Neural progenitor cell (in vitro differentiated cells): ENCODE results near the gene P4HA2. TPM values are rescaled to one million over a fixed set of nuclear protein-coding genes. Genes with fewer than 3 reads are reported as not detected.

ENCODE experiments used
- DNase-seq: peaks from one replicate; pipeline ENCODE4 v3.0.0-alpha.2; 2016; ENCODE audit warnings: low spot score
- H2AFZ ChIP-seq: fragments of 200-600 bp; sonication (generic); replicated peaks from 2 replicates; pipeline ENCODE4 v1.6.1; 2016; ENCODE audit warnings: antibody characterized with exemption
- H3F3A ChIP-seq: fragments of 200-600 bp; sonication (generic); 2 replicates; pipeline ENCODE4 v1.6.1; 2016; ENCODE audit warnings: antibody characterized with exemption, low read depth
- H3K27ac ChIP-seq: fragments of 200-600 bp; sonication (generic); 2 replicates; pipeline ENCODE4 v1.5.1; 2016; ENCODE audit warnings: mild to moderate bottlenecking
- H3K27me3 ChIP-seq: fragments of 200-600 bp; sonication (generic); 2 replicates; pipeline ENCODE4 v1.6.1; 2016; ENCODE audit warnings: mild to moderate bottlenecking, moderate library complexity
- H3K36me3 ChIP-seq: fragments of 200-600 bp; sonication (generic); 2 replicates; pipeline ENCODE4 v1.5.1; 2016
- H3K4me1 ChIP-seq: fragments of 200-600 bp; sonication (generic); 2 replicates; pipeline ENCODE4 v1.6.1; 2016; ENCODE audit warnings: mixed run types
- H3K4me2 ChIP-seq: fragments of 200-600 bp; sonication (generic); 2 replicates; pipeline ENCODE4 v1.6.1; 2016
- H3K4me3 ChIP-seq: fragments of 200-600 bp; sonication (generic); 2 replicates; pipeline ENCODE4 v1.5.1; 2016
- H3K79me2 ChIP-seq: fragments of 200-600 bp; sonication (generic); 2 replicates; pipeline ENCODE4 v1.6.1; 2016; ENCODE audit warnings: low read depth
- H3K9ac ChIP-seq: fragments of 200-600 bp; sonication (generic); 2 replicates; pipeline ENCODE4 v1.6.1; 2016
- H3K9me3 ChIP-seq: fragments of 200-600 bp; sonication (generic); 2 replicates; pipeline ENCODE4 v1.5.1; 2016; ENCODE audit warnings: low read depth
- H4K20me1 ChIP-seq: fragments of 200-600 bp; sonication (generic); 2 replicates; pipeline ENCODE4 v1.6.1; 2016; ENCODE audit warnings: low read depth
- H3K27ac Mint-ChIP-seq: 3 replicates; pipeline ENCODE4 v1.8.0; 2021; ENCODE audit warnings: mixed read lengths
- H3K27me3 Mint-ChIP-seq: 2 replicates; pipeline ENCODE4 v1.8.0; 2022; ENCODE audit warnings: low read depth, mild to moderate bottlenecking, inconsistent platforms, moderate library complexity, mixed read lengths; ENCODE audit not compliant: insufficient read depth
- H3K36me3 Mint-ChIP-seq: 3 replicates; pipeline ENCODE4 v1.8.0; 2021; ENCODE audit warnings: mixed read lengths
- H3K4me1 Mint-ChIP-seq: 3 replicates; pipeline ENCODE4 v1.8.0; 2021; ENCODE audit warnings: mixed read lengths
- H3K4me3 Mint-ChIP-seq: 3 replicates; pipeline ENCODE4 v1.8.0; 2021; ENCODE audit warnings: mild to moderate bottlenecking, moderate library complexity, mixed read lengths
- H3K9me3 Mint-ChIP-seq: 3 replicates; pipeline ENCODE4 v1.8.0; 2020; ENCODE audit warnings: mixed read lengths
- CTCF ChIP-seq: fragments of 200-600 bp; sonication (generic); IDR thresholded peaks from 2 replicates; pipeline ENCODE4 v1.5.1; 2017; ENCODE audit warnings: antibody characterized with exemption, mild to moderate bottlenecking
- EZH2 ChIP-seq: fragments of 200-600 bp; sonication (generic); IDR thresholded peaks from 2 replicates; pipeline ENCODE4 v1.6.1; 2017; ENCODE audit warnings: antibody characterized with exemption, mild to moderate bottlenecking, moderate library complexity
- EZH2phosphoT487 ChIP-seq: fragments of 200-600 bp; sonication (generic); IDR thresholded peaks from 2 replicates; pipeline ENCODE4 v1.6.1; 2017; ENCODE audit warnings: antibody characterized with exemption
- total RNA-seq: library from RNA; depleted of rRNA; stranded (reverse); fragments of >200 nt; gene quantifications from 2 replicates; pipeline ENCODE4 v1.2.3, GENCODE V29; 2015; ENCODE audit warnings: low replicate concordance

P4HA2 gene
- total RNA-seq, 1 donor from 2014 or later: 15.9 TPM

GRCh38 chr5:132218321-132218720 is 9.3 kb downstream of the P4HA2 start:
- Mint-ChIP-seq H3K27me3 (peaks cover 11% of the 10 kb centered on the region), H3K36me3 (peaks cover 10% of the 10 kb centered on the region), H3K27ac (no peak overlapping the region), H3K4me3 (no peak overlapping the region), H3K9me3 (no peaks in the 10 kb centered on the region), H3K4me1 (peaks cover 2% of the 10 kb centered on the region)
- Histone ChIP-seq H3K4me3 (no peak overlapping the region), H2AFZ (no peak overlapping the region), H3F3A (no peaks in the 10 kb centered on the region), H3K36me3 (no peaks in the 10 kb centered on the region), H3K9me3 (no peaks in the 10 kb centered on the region), H3K4me1 (no peaks in the 10 kb centered on the region), H3K9ac (no peak overlapping the region), H3K27ac (no peak overlapping the region), H3K79me2 (no peaks in the 10 kb centered on the region), H3K27me3 (no peaks in the 10 kb centered on the region), H3K4me2 (no peak overlapping the region), H4K20me1 (no peaks in the 10 kb centered on the region)
- DNase-seq: no peak
- TF ChIP-seq CTCF (no peak), EZH2 (no peak), EZH2phosphoT487 (no peak)

DNA sequence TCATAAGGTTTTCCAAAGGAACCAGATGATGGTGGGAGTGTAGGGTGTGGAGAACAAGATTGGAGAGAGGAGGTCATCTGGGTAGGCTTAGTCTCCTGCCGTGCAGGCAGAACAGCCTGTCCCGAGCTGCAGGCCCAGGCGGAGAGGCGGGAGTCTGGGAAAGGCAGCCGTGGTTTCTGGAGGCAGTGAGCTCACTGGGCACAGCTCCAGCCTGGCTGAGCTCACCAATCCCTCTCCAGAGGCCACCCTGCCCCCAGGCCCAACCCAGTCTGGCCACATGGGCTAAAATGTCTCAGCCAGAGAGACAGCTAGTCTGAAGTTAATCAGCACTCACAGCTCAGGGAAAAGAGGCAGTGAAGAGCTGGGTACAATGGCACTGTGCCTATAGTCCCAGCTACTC is 12.3 kb downstream of the P4HA2 start:
- TF ChIP-seq EZH2 (no peak), CTCF (no peak), EZH2phosphoT487 (no peak)
- no peak overlapping the region for H2AFZ ChIP-seq
- no peaks in the 10 kb centered on the region for H4K20me1 ChIP-seq
- Mint-ChIP-seq H3K27ac (peak overlapping the region; percentile 74), H3K36me3 (peaks cover 10% of the 10 kb centered on the region), H3K27me3 (peaks cover 11% of the 10 kb centered on the region), H3K9me3 (no peaks in the 10 kb centered on the region), H3K4me3 (no peak overlapping the region), H3K4me1 (peaks cover 2% of the 10 kb centered on the region)
- no peak for DNase-seq
- H3K4me2 ChIP-seq: no peak overlapping the region
- no peaks in the 10 kb centered on the region for H3K4me1 ChIP-seq
- no peaks in the 10 kb centered on the region for H3K36me3 ChIP-seq
- no peaks in the 10 kb centered on the region for H3K79me2 ChIP-seq
- no peak overlapping the region for H3K4me3 ChIP-seq
- no peak overlapping the region for H3K27ac ChIP-seq
- no peaks in the 10 kb centered on the region for H3F3A ChIP-seq
- H3K27me3 ChIP-seq: no peaks in the 10 kb centered on the region
- no peaks in the 10 kb centered on the region for H3K9me3 ChIP-seq
- no peak overlapping the region for H3K9ac ChIP-seq

DNA sequence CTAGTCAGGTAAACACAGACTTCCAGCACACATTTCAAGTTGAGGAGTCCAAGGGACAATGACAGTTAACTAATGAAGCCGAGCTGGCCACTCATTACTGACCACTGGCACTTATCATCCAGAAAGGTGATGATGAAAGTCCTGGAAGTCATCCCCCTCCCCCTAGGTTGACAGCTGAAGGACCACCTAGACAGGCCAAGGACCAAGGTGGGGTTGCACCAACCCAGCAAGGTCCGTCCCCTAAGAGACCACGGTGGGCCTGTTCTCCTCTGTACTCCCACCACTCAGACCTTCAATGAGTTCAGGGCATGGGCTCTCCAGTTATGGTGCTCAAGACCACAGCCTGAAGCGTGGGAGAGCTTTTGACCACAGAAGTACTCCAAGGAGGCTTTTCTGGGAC is 13.2 kb downstream of the P4HA2 start:
- H4K20me1 ChIP-seq: no peaks in the 10 kb centered on the region
- H3K9me3 Mint-ChIP-seq: no peaks in the 10 kb centered on the region

More for the DNA sequence above, 13.2 kb downstream of the P4HA2 start:
- TF ChIP-seq CTCF: no peak
- no peak for TF ChIP-seq EZH2
- no peak for TF ChIP-seq EZH2phosphoT487
- Histone ChIP-seq H3K27me3 (no peaks in the 10 kb centered on the region), H3K4me1 (no peaks in the 10 kb centered on the region), H3K4me3 (no peak overlapping the region), H3K9me3 (no peaks in the 10 kb centered on the region), H3K4me2 (no peak overlapping the region), H2AFZ (no peak overlapping the region), H3F3A (no peaks in the 10 kb centered on the region), H3K79me2 (no peaks in the 10 kb centered on the region), H3K27ac (no peak overlapping the region), H3K36me3 (no peaks in the 10 kb centered on the region), H3K9ac (no peak overlapping the region)
- no peak for DNase-seq
- no peak overlapping the region for H3K4me3 Mint-ChIP-seq
- peaks cover 10% of the 10 kb centered on the region for H3K36me3 Mint-ChIP-seq
- peaks cover 2% of the 10 kb centered on the region for H3K4me1 Mint-ChIP-seq
- H3K27me3 Mint-ChIP-seq: peaks cover 9% of the 10 kb centered on the region
- no peak overlapping the region for H3K27ac Mint-ChIP-seq
